Activated T-helper 9 cell treated with anti-CD3 and anti-CD28 coated beads, Interleukin-2, amount 50 U/mL, for 16 hours (primary cell): ENCODE data around the gene BARHL1.

Experiments used
- DNase-seq: peaks from one replicate; pipeline ENCODE4 v3.0.0-alpha.2; 2020; ENCODE audit warnings: low read depth

The BARHL1 gene

GRCh38 chr9:132587592-132587955, 5.2 kb downstream of the BARHL1 start:
- no peak for DNase-seq

GRCh38 chr9:132588098-132588497, 5.7 kb downstream of the BARHL1 start:
- DNase-seq = no peak

GRCh38 chr9:132588501-132589147, 6.2 kb downstream of the BARHL1 start:
- DNase-seq = no peak

GRCh38 chr9:132589148-132590036, 7.0 kb downstream of the BARHL1 start:
- DNase-seq = no peak

- no peak for DNase-seq
Observed at GRCh38 chr9:132590037-132590317, 7.6 kb downstream of the BARHL1 start.

GRCh38 chr9:132590318-132591182, 8.1 kb downstream of the BARHL1 start:
- no peak for DNase-seq

- no peak for DNase-seq
Observed at GRCh38 chr9:132591244-132591643, 8.8 kb downstream of the BARHL1 start.

- no peak for DNase-seq
Observed at GRCh38 chr9:132591751-132592314, 9.4 kb downstream of the BARHL1 start.

- DNase-seq = no peak
Observed at GRCh38 chr9:132592451-132592850, 10.0 kb downstream of the BARHL1 start.

GRCh38 chr9:132594412-132594811, 12.0 kb downstream of the BARHL1 start:
- no peak for DNase-seq

GRCh38 chr9:132595319-132595718, 12.9 kb downstream of the BARHL1 start:
- DNase-seq = no peak

GRCh38 chr9:132596200-132596599, 13.8 kb downstream of the BARHL1 start:
- no peak for DNase-seq

- DNase-seq = no peak
Observed at GRCh38 chr9:132597073-132597775, 14.8 kb downstream of the BARHL1 start.

GRCh38 chr9:132600326-132600984, 18.0 kb downstream of the BARHL1 start:
- no peak for DNase-seq

GRCh38 chr9:132602207-132602606, 19.8 kb downstream of the BARHL1 start:
- no peak for DNase-seq

- no peak for DNase-seq
Observed at GRCh38 chr9:132605387-132605786, 23.0 kb downstream of the BARHL1 start.

- DNase-seq = no peak
Observed at GRCh38 chr9:132606066-132606465, 23.7 kb downstream of the BARHL1 start.

- no peak for DNase-seq
Observed at GRCh38 chr9:132609184-132609583, 26.8 kb downstream of the BARHL1 start.

- no peak for DNase-seq
Observed at GRCh38 chr9:132609829-132610228, 27.4 kb downstream of the BARHL1 start.

GRCh38 chr9:132610661-132611060, 28.3 kb downstream of the BARHL1 start:
- DNase-seq = no peak

- no peak for DNase-seq
Observed at GRCh38 chr9:132614324-132614723, 31.9 kb downstream of the BARHL1 start.
